Measurements from ENCODE around the gene UQCRQ. TPM values are rescaled to one million over a fixed set of nuclear protein-coding genes. Genes with fewer than 3 reads are reported as not detected.

UQCRQ gene
- total and polyA plus RNA-seq, 2 donors (not counting 3 experiments of a cell fraction or from before 2014, with no cell fraction given), result 246 to 390 TPM

DNA sequence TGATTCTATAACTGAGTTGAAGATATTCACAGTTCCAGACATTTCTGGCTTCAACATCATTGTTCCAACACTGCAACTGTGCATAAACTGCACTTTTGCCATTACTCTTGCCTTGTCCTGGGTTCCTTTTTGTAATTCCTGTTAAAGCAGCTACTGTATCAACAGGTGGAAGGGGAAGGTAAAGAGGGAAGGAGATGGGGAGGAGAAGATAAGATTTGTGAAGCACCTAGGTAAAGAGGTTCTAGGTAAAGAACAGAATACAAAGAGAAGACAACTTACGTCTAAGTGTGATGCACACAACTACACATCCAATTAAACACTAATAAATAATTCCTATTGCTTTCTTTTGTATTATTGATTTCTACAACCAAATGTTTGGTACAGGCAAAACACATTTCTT lies 43.3 kb downstream of the UQCRQ start:
- dilution Hi-C loops (cut with MboI; ENCODE audit: extremely low pct_ligation_motif_present, low sequenced_read_pairs), result no loop called here
- TF ChIP-seq POLR2AphosphoS5 (IDR thresholded peaks at IDR 0.05; ENCODE audit: insufficient read depth, low read depth, low read length) (no peak), MYC (IDR thresholded peaks at IDR 0.05; ENCODE audit: low read depth, low read length) (no peak), JUN (IDR thresholded peaks at IDR 0.05; ENCODE audit: borderline replicate concordance, insufficient read depth, insufficient read length, low read depth) (no peak), FOS (IDR thresholded peaks at IDR 0.05; ENCODE audit: borderline replicate concordance, insufficient read depth, low read length) (no peak), GATA2 (IDR thresholded peaks at IDR 0.05; ENCODE audit: insufficient read depth, insufficient read length, low read depth, low read length) (no peak), EZH2 (IDR thresholded peaks at IDR 0.05; ENCODE audit: borderline replicate concordance, low read depth, low read length, severe bottlenecking) (no peak), POLR2A (IDR thresholded peaks at IDR 0.05; ENCODE audit: low read depth, low read length) (no peak)
- TF ChIP-seq, protein P1, sequence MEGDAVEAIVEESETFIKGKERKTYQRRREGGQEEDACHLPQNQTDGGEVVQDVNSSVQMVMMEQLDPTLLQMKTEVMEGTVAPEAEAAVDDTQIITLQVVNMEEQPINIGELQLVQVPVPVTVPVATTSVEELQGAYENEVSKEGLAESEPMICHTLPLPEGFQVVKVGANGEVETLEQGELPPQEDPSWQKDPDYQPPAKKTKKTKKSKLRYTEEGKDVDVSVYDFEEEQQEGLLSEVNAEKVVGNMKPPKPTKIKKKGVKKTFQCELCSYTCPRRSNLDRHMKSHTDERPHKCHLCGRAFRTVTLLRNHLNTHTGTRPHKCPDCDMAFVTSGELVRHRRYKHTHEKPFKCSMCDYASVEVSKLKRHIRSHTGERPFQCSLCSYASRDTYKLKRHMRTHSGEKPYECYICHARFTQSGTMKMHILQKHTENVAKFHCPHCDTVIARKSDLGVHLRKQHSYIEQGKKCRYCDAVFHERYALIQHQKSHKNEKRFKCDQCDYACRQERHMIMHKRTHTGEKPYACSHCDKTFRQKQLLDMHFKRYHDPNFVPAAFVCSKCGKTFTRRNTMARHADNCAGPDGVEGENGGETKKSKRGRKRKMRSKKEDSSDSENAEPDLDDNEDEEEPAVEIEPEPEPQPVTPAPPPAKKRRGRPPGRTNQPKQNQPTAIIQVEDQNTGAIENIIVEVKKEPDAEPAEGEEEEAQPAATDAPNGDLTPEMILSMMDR (IDR thresholded peaks at IDR 0.05; ENCODE audit: extremely low read depth in 1 of 2, insufficient read depth in 1 of 2, low read depth in 1 of 2, low read length in 2 of 2), result no peak
- TF ChIP-seq, protein P2, sequence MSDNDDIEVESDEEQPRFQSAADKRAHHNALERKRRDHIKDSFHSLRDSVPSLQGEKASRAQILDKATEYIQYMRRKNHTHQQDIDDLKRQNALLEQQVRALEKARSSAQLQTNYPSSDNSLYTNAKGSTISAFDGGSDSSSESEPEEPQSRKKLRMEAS (IDR thresholded peaks at IDR 0.05; ENCODE audit: insufficient read depth, insufficient read length), result no peak
- Histone ChIP-seq H4K20me1 (replicated peaks; ENCODE audit: control insufficient read depth, extremely low read depth, insufficient read depth, low read length) (no peaks in the 10 kb centered on the region), H3K4me2 (ENCODE audit: insufficient read depth, low read length) (no peak overlapping the region), H3K36me3 (ENCODE audit: control insufficient read depth in 2 of 2, extremely low read depth in 1 of 2, insufficient read depth in 2 of 2, low read length in 2 of 2) (peaks cover 0 to 9% of the 10 kb centered on the region in 2 experiments), H3K9me3 (replicated peaks; ENCODE audit: control insufficient read depth, insufficient read depth, low read length) (no peaks in the 10 kb centered on the region), H3K9me1 (replicated peaks; ENCODE audit: control insufficient read depth, extremely low read depth, insufficient read depth, low read length) (no peaks in the 10 kb centered on the region), H3K27me3 (ENCODE audit: control insufficient read depth in 2 of 2, insufficient read depth in 2 of 2, low read length in 2 of 2) (no peaks in the 10 kb centered on the region), H2AFZ (ENCODE audit: low read depth, low read length) (no peak overlapping the region), H3K27ac (ENCODE audit: insufficient read depth, low read depth, low read length) (no peak overlapping the region), H3K9ac (replicated peaks; ENCODE audit: extremely low read depth, insufficient read depth, low read length) (no peak overlapping the region), H3K79me2 (ENCODE audit: control insufficient read depth, insufficient read depth, low read length) (peaks cover 44% of the 10 kb centered on the region), H3K4me1 (ENCODE audit: control insufficient read depth, extremely low read depth, insufficient read depth, low read length) (peaks cover 23% of the 10 kb centered on the region), H3K4me3 (replicated peaks in 1 of 3; ENCODE audit: insufficient read depth in 1 of 3, low read depth in 1 of 3, low read length in 3 of 3) (no peak overlapping the region)
- FAIRE-seq, result no peak
- ChIA-PET CTCF (interaction anchor here (1.7 kb wide), 1 partner anchor 9 kb away, joined by 4 read pairs; no protein-coding TSS in a partner anchor), POLR2A (no interaction called here)
- no peak for DNase-seq (ENCODE audit: low read depth, low spot score)
- BruUV-seq (replicated peaks), result no TSS peak
- intact Hi-C loops (cut with micrococcal nuclease), result loop anchor here (5.0 kb wide), 1 partner anchor 118 kb away; the partner anchor contains the start of gene ZCCHC10
